Keratinocyte (primary cell): ENCODE measurements around the gene CFAP20DC.

Source experiments
- CTCF ChIP-seq, 3 experiments: IDR thresholded peaks in 1 of 3; conservative IDR thresholded peaks in 1 of 3; optimal IDR thresholded peaks in 1 of 3; 2 replicates in 2 of 3; 3 replicates in 1 of 3; pipeline versions ENCODE3 to v1.5.1; 2011; ENCODE audit warnings: low read length in 3 of 3, mild to moderate bottlenecking in 3 of 3, moderate library complexity in 2 of 3, control low read depth in 1 of 3, inconsistent platforms in 1 of 3; ENCODE audit not compliant: insufficient read depth in 2 of 3; ENCODE audit errors: extremely low read depth in 1 of 3
- EZH2 ChIP-seq: IDR thresholded peaks from one replicate; pipeline ENCODE4 v1.6.1; 2012; ENCODE audit warnings: inconsistent platforms, mild to moderate bottlenecking, low read length, moderate library complexity

- TF ChIP-seq EZH2 (no peak), CTCF (optimal IDR thresholded peaks at IDR 0.05 in 1 of 3, IDR thresholded peaks at IDR 0.05 in 1 of 3, conservative IDR thresholded peaks at IDR 0.05 in 1 of 3; ENCODE audit: extremely low read depth in 1 of 3, insufficient read depth in 2 of 3, low read length in 3 of 3) (no peak)
Measured at GRCh38 chr3:58938057-58938456, 111.8 kb downstream of the CFAP20DC start.
